Peyer's patch (tissue), 4 donors: ENCODE measurements around the gene CHN2.

Experiments
- CTCF ChIP-seq, 6 experiments: fragments of 450-650 bp in 4 of 6; fragments of 200-600 bp in 2 of 6; sonication (generic) in 1 of 6; IDR thresholded peaks; one replicate each; pipeline ENCODE4 v1.5.1; 2017 to 2019; ENCODE audit warnings: antibody characterized with exemption in 6 of 6, mild to moderate bottlenecking in 3 of 6, moderate library complexity in 1 of 6
- POLR2A ChIP-seq, 2 donors: fragments of 450-650 bp; IDR thresholded peaks; one replicate each; pipeline ENCODE4 v1.5.1; 2017; ENCODE audit warnings: antibody characterized with exemption in 2 of 2, mild to moderate bottlenecking in 2 of 2, moderate library complexity in 2 of 2

GRCh38 chr7:29445736-29446135 is 251.2 kb downstream of the CHN2 start:
- TF ChIP-seq CTCF (IDR thresholded peaks at IDR 0.05) (no peak), POLR2A (IDR thresholded peaks at IDR 0.05) (no peak)
